K562 (cell line): Measurements from ENCODE around the gene RPL19. TPM values are rescaled to one million over a fixed set of nuclear protein-coding genes. Genes with fewer than 3 reads are reported as not detected.

Experiments
- CBX1 ChIP-seq: sonication (generic); IDR thresholded peaks from 2 replicates; pipeline ENCODE4 v1.6.1; 2016; ENCODE audit warnings: antibody characterized with exemption, low read depth, mild to moderate bottlenecking
- FOXJ2 ChIP-seq: fragments of 200-800 bp; sonication (Bioruptor generic); IDR thresholded peaks from 2 replicates; pipeline ENCODE4 v1.6.1; 2016; ENCODE audit warnings: missing genetic modification characterization, missing compliant biosample characterization
- FOXK1 ChIP-seq: sonication (generic); formaldehyde crosslinking; IDR thresholded peaks from 2 replicates; pipeline ENCODE4 v1.8.0; 2022; ENCODE audit warnings: missing genetic modification reagents, mild to moderate bottlenecking, borderline replicate concordance
- KAT7 ChIP-seq: sonication (generic); formaldehyde crosslinking; IDR thresholded peaks from 2 replicates; pipeline ENCODE4 v1.8.0; 2022; ENCODE audit warnings: missing genetic modification reagents, mild to moderate bottlenecking, borderline replicate concordance
- KLF10 ChIP-seq: fragments of 250-450 bp; sonication (Bioruptor Pico); IDR thresholded peaks from 2 replicates; pipeline ENCODE4 v1.6.1; 2021; ENCODE audit warnings: matching md5 sums
- MBD2 ChIP-seq: sonication (generic); IDR thresholded peaks from 2 replicates; pipeline ENCODE4 v1.6.1; 2016; ENCODE audit warnings: low read depth, borderline replicate concordance
- NR1H2 ChIP-seq: sonication (generic); formaldehyde crosslinking; IDR thresholded peaks from 2 replicates; pipeline ENCODE4 v1.4.0; 2020; ENCODE audit warnings: mild to moderate bottlenecking, missing genetic modification reagents
- PRMT5 ChIP-seq: sonication (generic); formaldehyde crosslinking; IDR thresholded peaks from 2 replicates; pipeline ENCODE4 v1.5.0; 2020; ENCODE audit warnings: missing genetic modification reagents
- SRSF3 ChIP-seq: fragments of 200-400 bp; formaldehyde crosslinking; IDR thresholded peaks from 2 replicates; pipeline ENCODE4 v1.6.1; 2016; ENCODE audit warnings: mild to moderate bottlenecking, low read length, moderate library complexity; ENCODE audit not compliant: insufficient read depth
- TEAD1 ChIP-seq, 2 experiments: fragments of 450-650 bp in 1 of 2; sonication (generic) in 1 of 2; formaldehyde crosslinking; IDR thresholded peaks; 2 replicates each; pipeline versions ENCODE4 v1.4.0 to v1.8.0; 2020 to 2022; ENCODE audit warnings: mild to moderate bottlenecking in 2 of 2, missing genetic modification reagents in 1 of 2
- polyA plus RNA-seq, 8 experiments: library from polyadenylated mRNA; depleted of rRNA in 4 of 8; stranded (reverse) in 5 of 8; unstranded in 3 of 8; fragments of >200 nt; fragmentation: Nextera tagmentation in 2 of 8; fragmentation: Illumina TruSeq in 1 of 8; extraction: Ambion mirVana in 2 of 8; extraction: Trizol in 1 of 8; gene quantifications; 2 replicates each; pipeline versions ENCODE4 v1.2.1 to v1.2.3, GENCODE V29; 2011 to 2014; ENCODE audit warnings: inconsistent platforms in 1 of 8, missing spikeins in 1 of 8
- total RNA-seq, 7 experiments: library from RNA; depleted of rRNA in 6 of 7; stranded (reverse); fragments of >200 nt in 6 of 7; fragmentation: Illumina TruSeq in 2 of 7; extraction: Trizol in 2 of 7; gene quantifications; 2 replicates each; pipeline versions ENCODE4 v1.2.1 to v1.2.3, GENCODE V29; 2011 to 2021; ENCODE audit warnings: low replicate concordance in 1 of 7
- TF ChIP-seq, protein P1 (sequence below): fragments of 450-650 bp; IDR thresholded peaks from 2 replicates; pipeline ENCODE4 v1.6.1; 2016

Gene RPL19
- total and polyA plus RNA-seq, 9 of the 15 experiments (the other 6 are each of a cell fraction or from before 2014, with no cell fraction given) = 2,263 to 4,614 (median 3,727) TPM

DNA sequence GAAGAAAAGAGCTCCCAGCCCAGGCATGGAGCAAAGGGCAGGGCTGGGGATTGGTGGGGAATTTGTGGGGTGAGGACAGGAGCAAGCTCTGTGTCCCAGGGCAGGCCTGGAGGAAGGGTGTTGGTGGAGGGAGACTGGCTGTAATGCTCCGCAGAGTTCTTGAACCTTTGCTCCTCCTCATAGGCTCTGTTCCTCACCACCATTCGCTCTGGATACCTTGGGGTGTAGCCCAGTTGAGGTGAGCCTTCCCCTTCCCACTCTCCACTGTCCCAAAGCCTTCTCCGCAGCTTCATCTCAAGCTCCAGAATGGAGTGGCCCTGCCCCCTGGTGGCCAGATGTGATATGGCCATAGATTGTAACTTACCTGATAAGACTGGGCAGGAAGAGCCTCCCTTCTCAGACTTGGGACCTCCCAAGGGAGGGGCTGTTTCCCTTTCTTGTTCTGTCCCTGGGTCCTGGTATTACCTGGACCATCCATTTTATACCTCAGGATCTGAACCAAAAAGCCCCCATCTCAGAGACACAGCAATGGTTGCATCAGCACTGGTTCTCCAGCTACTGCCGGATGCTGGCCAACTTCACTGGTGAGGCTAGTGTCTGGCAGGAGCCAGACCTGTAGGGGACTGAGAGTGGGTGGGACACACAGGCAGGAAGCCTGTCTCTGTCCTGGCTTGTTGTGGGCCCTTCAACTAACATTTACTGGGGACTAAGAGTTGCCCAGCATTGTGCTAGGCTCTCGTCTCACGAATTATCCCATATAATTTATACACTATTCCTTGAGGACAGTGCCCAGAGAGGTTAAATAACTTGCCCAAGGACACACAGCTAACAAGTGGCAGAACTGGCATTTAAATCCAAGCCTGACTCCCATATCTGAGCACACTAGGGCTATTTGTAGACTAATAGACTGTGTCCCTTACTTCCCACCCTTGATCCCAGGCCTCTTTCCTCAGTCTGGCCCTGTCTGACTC is 44.8 kb downstream of the RPL19 start (continued):
- TF ChIP-seq FOXJ2 (tag) (no peak), TEAD1 (CRISPR knock-in tag; IDR thresholded peaks at IDR 0.05) (no peak), CBX1 (no peak), FOXK1 (CRISPR knock-in tag) (no peak), PRMT5 (CRISPR knock-in tag) (no peak), MBD2 (no peak), KAT7 (CRISPR knock-in tag) (0 out of 2 replicates have a peak, but pooled peaks have one; percentile 30), KLF10 (CRISPR knock-in tag) (no peak), NR1H2 (CRISPR knock-in tag) (no peak), SRSF3 (no peak)
- TF ChIP-seq, protein P1, sequence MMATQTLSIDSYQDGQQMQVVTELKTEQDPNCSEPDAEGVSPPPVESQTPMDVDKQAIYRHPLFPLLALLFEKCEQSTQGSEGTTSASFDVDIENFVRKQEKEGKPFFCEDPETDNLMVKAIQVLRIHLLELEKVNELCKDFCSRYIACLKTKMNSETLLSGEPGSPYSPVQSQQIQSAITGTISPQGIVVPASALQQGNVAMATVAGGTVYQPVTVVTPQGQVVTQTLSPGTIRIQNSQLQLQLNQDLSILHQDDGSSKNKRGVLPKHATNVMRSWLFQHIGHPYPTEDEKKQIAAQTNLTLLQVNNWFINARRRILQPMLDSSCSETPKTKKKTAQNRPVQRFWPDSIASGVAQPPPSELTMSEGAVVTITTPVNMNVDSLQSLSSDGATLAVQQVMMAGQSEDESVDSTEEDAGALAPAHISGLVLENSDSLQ = no peak
